HEK293 (cell line): ENCODE measurements around the gene WDR6.

Experiments used
- CTCF ChIA-PET: fragments of 350-600 bp; formaldehyde crosslinking; extraction: SDS; loops from one replicate; lab custom pipeline; 2021; ENCODE audit warnings: antibody characterized with exemption; lab: Yijun Ruan, JAX
- POLR2A ChIA-PET: fragments of 300-600 bp; formaldehyde crosslinking; extraction: SDS; loops from one replicate; lab custom pipeline; 2020; ENCODE audit warnings: antibody characterized with exemption, inconsistent platforms; lab: Yijun Ruan, JAX
- H3K27ac ChIP-seq: fragments of 200-500 bp; sonication (Bioruptor generic); 2 replicates; pipeline ENCODE4 v1.5.1; 2014; ENCODE audit warnings: low read depth, low read length, control low read depth, inconsistent platforms; ENCODE audit errors: extremely low read depth
- H3K36me3 ChIP-seq, 2 experiments: fragments of 200-500 bp in 1 of 2; sonication (Bioruptor generic) in 1 of 2; 1 replicate in 1 of 2; 2 replicates in 1 of 2; pipeline ENCODE4 v1.5.1; 2014 to 2017; ENCODE audit warnings: inconsistent platforms in 2 of 2, low read length in 2 of 2; ENCODE audit not compliant: control insufficient read depth in 2 of 2, insufficient read depth in 1 of 2
- H3K4me1 ChIP-seq: fragments of 200-500 bp; sonication (Bioruptor generic); 2 replicates; pipeline ENCODE4 v1.5.1; 2014; ENCODE audit warnings: mild to moderate bottlenecking, low read length, inconsistent platforms; ENCODE audit not compliant: control insufficient read depth, insufficient read depth
- H3K4me3 ChIP-seq: 2 replicates; pipeline ENCODE4 v1.5.1; 2011; ENCODE audit warnings: low read depth, mild to moderate bottlenecking, control low read depth, low read length, moderate library complexity
- H3K9me3 ChIP-seq: fragments of 200-500 bp; sonication (Bioruptor generic); 2 replicates; pipeline ENCODE4 v1.5.1; 2014; ENCODE audit warnings: low read depth, low read length, inconsistent platforms; ENCODE audit not compliant: control insufficient read depth, insufficient read depth
- GLIS1 ChIP-seq: fragments of 450-650 bp; formaldehyde crosslinking; IDR thresholded peaks from 2 replicates; pipeline ENCODE4 v1.5.1; 2016; ENCODE audit warnings: missing biosample characterization, missing genetic modification characterization
- KLF1 ChIP-seq: fragments of 450-650 bp; formaldehyde crosslinking; IDR thresholded peaks from 2 replicates; pipeline ENCODE4 v1.5.1; 2016; ENCODE audit warnings: missing biosample characterization, missing genetic modification characterization
- KLF10 ChIP-seq: fragments of 450-650 bp; IDR thresholded peaks from 2 replicates; pipeline ENCODE4 v1.5.1; 2018; ENCODE audit warnings: missing biosample characterization, mild to moderate bottlenecking, missing genetic modification characterization
- SCRT1 ChIP-seq: fragments of 450-650 bp; formaldehyde crosslinking; IDR thresholded peaks from 2 replicates; pipeline ENCODE4 v1.5.1; 2016; ENCODE audit warnings: missing biosample characterization, missing genetic modification characterization, borderline replicate concordance
- SP2 ChIP-seq: fragments of 450-650 bp; formaldehyde crosslinking; IDR thresholded peaks from 2 replicates; pipeline ENCODE4 v1.5.1; 2016; ENCODE audit warnings: missing biosample characterization, missing genetic modification characterization
- ZBTB48 ChIP-seq: fragments of 450-650 bp; formaldehyde crosslinking; IDR thresholded peaks from 2 replicates; pipeline ENCODE4 v1.5.1; 2016; ENCODE audit warnings: missing biosample characterization, missing genetic modification characterization
- ZBTB8A ChIP-seq: fragments of 450-650 bp; formaldehyde crosslinking; IDR thresholded peaks from 2 replicates; pipeline ENCODE4 v1.5.1; 2016; ENCODE audit warnings: missing biosample characterization, missing genetic modification characterization
- ZFP37 ChIP-seq: fragments of 450-650 bp; formaldehyde crosslinking; IDR thresholded peaks from 2 replicates; pipeline ENCODE4 v1.5.1; 2016; ENCODE audit warnings: missing biosample characterization, missing genetic modification characterization
- ZNF10 ChIP-seq: fragments of 450-650 bp; formaldehyde crosslinking; IDR thresholded peaks from 2 replicates; pipeline ENCODE4 v1.5.1; 2017; ENCODE audit warnings: missing biosample characterization, missing genetic modification characterization
- ZNF121 ChIP-seq: fragments of 450-650 bp; formaldehyde crosslinking; IDR thresholded peaks from 2 replicates; pipeline ENCODE4 v1.5.1; 2016; ENCODE audit warnings: missing biosample characterization, missing genetic modification characterization
- ZNF132 ChIP-seq: fragments of 450-650 bp; formaldehyde crosslinking; IDR thresholded peaks from 2 replicates; pipeline ENCODE4 v1.5.1; 2017; ENCODE audit warnings: missing biosample characterization, missing genetic modification characterization, borderline replicate concordance
- ZNF155 ChIP-seq: fragments of 450-650 bp; formaldehyde crosslinking; IDR thresholded peaks from 2 replicates; pipeline ENCODE4 v1.5.1; 2016; ENCODE audit warnings: missing biosample characterization, missing genetic modification characterization
- ZNF223 ChIP-seq: fragments of 450-650 bp; formaldehyde crosslinking; IDR thresholded peaks from 2 replicates; pipeline ENCODE4 v1.5.1; 2016; ENCODE audit warnings: missing biosample characterization, missing genetic modification characterization
- ZNF239 ChIP-seq: fragments of 450-650 bp; formaldehyde crosslinking; IDR thresholded peaks from 2 replicates; pipeline ENCODE4 v1.5.1; 2016; ENCODE audit warnings: missing biosample characterization, missing genetic modification characterization
- ZNF266 ChIP-seq: fragments of 450-650 bp; formaldehyde crosslinking; IDR thresholded peaks from 2 replicates; pipeline ENCODE4 v1.5.1; 2016; ENCODE audit warnings: missing biosample characterization, missing genetic modification characterization, low read depth
- ZNF341 ChIP-seq: fragments of 450-650 bp; formaldehyde crosslinking; IDR thresholded peaks from 2 replicates; pipeline ENCODE4; 2016; ENCODE audit warnings: low read depth, missing biosample characterization, missing genetic modification characterization
- ZNF350 ChIP-seq: fragments of 450-650 bp; formaldehyde crosslinking; IDR thresholded peaks from 2 replicates; pipeline ENCODE4 v1.5.0; 2017; ENCODE audit warnings: missing biosample characterization, mild to moderate bottlenecking, missing genetic modification characterization
- ZNF549 ChIP-seq: fragments of 450-650 bp; IDR thresholded peaks from 2 replicates; pipeline ENCODE4 v1.5.1; 2018; ENCODE audit warnings: missing biosample characterization, missing genetic modification characterization, mild to moderate bottlenecking, inconsistent platforms, moderate library complexity
- ZNF560 ChIP-seq: fragments of 450-650 bp; formaldehyde crosslinking; IDR thresholded peaks from 2 replicates; pipeline ENCODE4 v1.5.1; 2017; ENCODE audit warnings: missing biosample characterization, missing genetic modification characterization, borderline replicate concordance
- ZNF561 ChIP-seq: fragments of 450-650 bp; IDR thresholded peaks from 2 replicates; pipeline ENCODE4 v1.5.1; 2018; ENCODE audit warnings: missing biosample characterization, missing genetic modification characterization, borderline replicate concordance
- ZNF610 ChIP-seq: fragments of 450-650 bp; formaldehyde crosslinking; IDR thresholded peaks from 2 replicates; pipeline ENCODE4 v1.5.1; 2016; ENCODE audit warnings: missing biosample characterization, missing genetic modification characterization, borderline replicate concordance
- ZNF791 ChIP-seq: fragments of 450-650 bp; formaldehyde crosslinking; IDR thresholded peaks from 2 replicates; pipeline ENCODE4 v1.5.1; 2016; ENCODE audit warnings: missing biosample characterization, missing genetic modification characterization
- TF ChIP-seq, protein P1 (sequence below): fragments of 450-650 bp; formaldehyde crosslinking; IDR thresholded peaks from 2 replicates; pipeline ENCODE4 v1.5.1; 2016; ENCODE audit warnings: missing biosample characterization, missing genetic modification characterization
- TF ChIP-seq, protein P2 (sequence below): fragments of 450-650 bp; formaldehyde crosslinking; IDR thresholded peaks from 2 replicates; pipeline ENCODE4 v1.5.1; 2016; ENCODE audit warnings: missing biosample characterization, missing genetic modification characterization
- TF ChIP-seq, protein P3 (sequence below): fragments of 450-650 bp; formaldehyde crosslinking; IDR thresholded peaks from 2 replicates; pipeline ENCODE4 v1.5.1; 2016; ENCODE audit warnings: missing biosample characterization, missing genetic modification characterization
- TF ChIP-seq, protein P4 (sequence below): fragments of 450-650 bp; formaldehyde crosslinking; IDR thresholded peaks from 2 replicates; pipeline ENCODE4 v1.5.1; 2016; ENCODE audit warnings: missing biosample characterization, missing genetic modification characterization

Gene WDR6

DNA sequence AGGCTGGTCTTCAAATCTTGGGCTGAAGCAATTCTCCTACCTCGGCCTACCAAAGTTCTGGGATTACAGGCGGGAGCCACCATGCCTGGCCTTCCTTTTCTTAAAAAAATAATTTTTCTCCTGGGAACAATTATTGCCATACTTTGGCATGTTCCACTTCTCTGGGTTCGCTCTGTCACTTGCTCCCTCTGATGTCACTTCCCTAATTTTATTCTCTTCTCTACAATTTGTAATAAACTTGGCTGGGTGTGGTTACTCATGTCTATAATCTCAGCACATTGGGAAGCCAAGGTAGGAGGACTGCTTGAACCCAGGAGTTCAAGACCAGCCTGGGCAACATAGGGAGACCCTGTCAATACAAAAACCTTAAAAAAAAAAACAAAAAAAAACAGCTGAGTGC is 28.1 kb downstream of the WDR6 start (continued):
- TF ChIP-seq, protein P1, sequence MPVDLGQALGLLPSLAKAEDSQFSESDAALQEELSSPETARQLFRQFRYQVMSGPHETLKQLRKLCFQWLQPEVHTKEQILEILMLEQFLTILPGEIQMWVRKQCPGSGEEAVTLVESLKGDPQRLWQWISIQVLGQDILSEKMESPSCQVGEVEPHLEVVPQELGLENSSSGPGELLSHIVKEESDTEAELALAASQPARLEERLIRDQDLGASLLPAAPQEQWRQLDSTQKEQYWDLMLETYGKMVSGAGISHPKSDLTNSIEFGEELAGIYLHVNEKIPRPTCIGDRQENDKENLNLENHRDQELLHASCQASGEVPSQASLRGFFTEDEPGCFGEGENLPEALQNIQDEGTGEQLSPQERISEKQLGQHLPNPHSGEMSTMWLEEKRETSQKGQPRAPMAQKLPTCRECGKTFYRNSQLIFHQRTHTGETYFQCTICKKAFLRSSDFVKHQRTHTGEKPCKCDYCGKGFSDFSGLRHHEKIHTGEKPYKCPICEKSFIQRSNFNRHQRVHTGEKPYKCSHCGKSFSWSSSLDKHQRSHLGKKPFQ (tag by site-specific recombination), result no peak
- TF ChIP-seq ZBTB48 (tag by site-specific recombination) (no peak), ZNF223 (tag by site-specific recombination) (no peak)
- TF ChIP-seq, all 188 proteins: peak for 0

- Histone ChIP-seq H3K4me1 (no peaks in the 10 kb centered on the region), H3K9me3 (no peaks in the 10 kb centered on the region)
- CTCF ChIA-PET, result no interaction called here
- TF ChIP-seq KLF10 (tag by site-specific recombination) (no peak), ZNF561 (tag by site-specific recombination) (no peak), ZNF791 (tag by site-specific recombination) (no peak), ZNF549 (tag by site-specific recombination) (no peak), ZNF155 (tag by site-specific recombination) (no peak), ZNF610 (tag by site-specific recombination) (no peak), ZNF266 (tag by site-specific recombination) (no peak), SCRT1 (tag by site-specific recombination) (no peak), ZBTB8A (tag by site-specific recombination) (no peak), ZFP37 (tag by site-specific recombination) (no peak), ZNF10 (tag by site-specific recombination) (no peak), SP2 (no peak), ZNF223 (tag by site-specific recombination) (no peak), KLF1 (tag by site-specific recombination) (no peak), ZNF239 (tag by site-specific recombination) (no peak)
- TF ChIP-seq, protein P2, sequence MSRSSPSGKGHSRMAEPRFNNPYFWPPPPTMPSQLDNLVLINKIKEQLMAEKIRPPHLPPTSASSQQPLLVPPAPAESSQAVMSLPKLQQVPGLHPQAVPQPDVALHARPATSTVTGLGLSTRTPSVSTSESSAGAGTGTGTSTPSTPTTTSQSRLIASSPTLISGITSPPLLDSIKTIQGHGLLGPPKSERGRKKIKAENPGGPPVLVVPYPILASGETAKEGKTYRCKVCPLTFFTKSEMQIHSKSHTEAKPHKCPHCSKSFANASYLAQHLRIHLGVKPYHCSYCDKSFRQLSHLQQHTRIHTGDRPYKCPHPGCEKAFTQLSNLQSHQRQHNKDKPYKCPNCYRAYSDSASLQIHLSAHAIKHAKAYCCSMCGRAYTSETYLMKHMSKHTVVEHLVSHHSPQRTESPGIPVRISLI (tag by site-specific recombination), result no peak
- TF ChIP-seq, protein P3, sequence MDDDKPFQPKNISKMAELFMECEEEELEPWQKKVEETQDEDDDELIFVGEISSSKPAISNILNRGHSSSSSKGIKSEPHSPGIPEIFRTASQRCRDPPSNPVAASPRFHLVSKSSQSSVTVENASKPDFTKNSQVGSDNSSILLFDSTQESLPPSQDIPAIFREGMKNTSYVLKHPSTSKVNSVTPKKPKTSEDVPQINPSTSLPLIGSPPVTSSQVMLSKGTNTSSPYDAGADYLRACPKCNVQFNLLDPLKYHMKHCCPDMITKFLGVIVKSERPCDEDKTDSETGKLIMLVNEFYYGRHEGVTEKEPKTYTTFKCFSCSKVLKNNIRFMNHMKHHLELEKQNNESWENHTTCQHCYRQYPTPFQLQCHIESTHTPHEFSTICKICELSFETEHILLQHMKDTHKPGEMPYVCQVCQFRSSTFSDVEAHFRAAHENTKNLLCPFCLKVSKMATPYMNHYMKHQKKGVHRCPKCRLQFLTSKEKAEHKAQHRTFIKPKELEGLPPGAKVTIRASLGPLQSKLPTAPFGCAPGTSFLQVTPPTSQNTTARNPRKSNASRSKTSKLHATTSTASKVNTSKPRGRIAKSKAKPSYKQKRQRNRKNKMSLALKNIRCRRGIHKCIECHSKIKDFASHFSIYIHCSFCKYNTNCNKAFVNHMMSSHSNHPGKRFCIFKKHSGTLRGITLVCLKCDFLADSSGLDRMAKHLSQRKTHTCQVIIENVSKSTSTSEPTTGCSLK (tag by site-specific recombination), result no peak
- TF ChIP-seq, all 188 proteins: peak for 0
- H3K4me3 ChIP-seq, result no peak overlapping the region
- H3K27ac ChIP-seq, result no peak overlapping the region
- POLR2A ChIA-PET, result no interaction called here
- peaks cover 7 to 78% of the 10 kb centered on the region in 2 experiments for H3K36me3 ChIP-seq
Observed at GRCh38 chr3:49053543-49053942, 46.4 kb downstream of the WDR6 start.

GRCh38 chr3:49054344-49054862 is 47.2 kb downstream of the WDR6 start:
- ChIA-PET POLR2A (interaction anchor here (1.6 kb wide), 1 partner anchor 40 kb away, joined by 3 read pairs; the partner anchor contains the start of gene QRICH1), CTCF (no interaction called here)
- no peak overlapping the region for H3K4me3 ChIP-seq
- no peaks in the 10 kb centered on the region for H3K9me3 ChIP-seq
- peaks cover 7 to 76% of the 10 kb centered on the region in 2 experiments for H3K36me3 ChIP-seq
- no peak overlapping the region for H3K27ac ChIP-seq
- no peaks in the 10 kb centered on the region for H3K4me1 ChIP-seq
- TF ChIP-seq, protein P4, sequence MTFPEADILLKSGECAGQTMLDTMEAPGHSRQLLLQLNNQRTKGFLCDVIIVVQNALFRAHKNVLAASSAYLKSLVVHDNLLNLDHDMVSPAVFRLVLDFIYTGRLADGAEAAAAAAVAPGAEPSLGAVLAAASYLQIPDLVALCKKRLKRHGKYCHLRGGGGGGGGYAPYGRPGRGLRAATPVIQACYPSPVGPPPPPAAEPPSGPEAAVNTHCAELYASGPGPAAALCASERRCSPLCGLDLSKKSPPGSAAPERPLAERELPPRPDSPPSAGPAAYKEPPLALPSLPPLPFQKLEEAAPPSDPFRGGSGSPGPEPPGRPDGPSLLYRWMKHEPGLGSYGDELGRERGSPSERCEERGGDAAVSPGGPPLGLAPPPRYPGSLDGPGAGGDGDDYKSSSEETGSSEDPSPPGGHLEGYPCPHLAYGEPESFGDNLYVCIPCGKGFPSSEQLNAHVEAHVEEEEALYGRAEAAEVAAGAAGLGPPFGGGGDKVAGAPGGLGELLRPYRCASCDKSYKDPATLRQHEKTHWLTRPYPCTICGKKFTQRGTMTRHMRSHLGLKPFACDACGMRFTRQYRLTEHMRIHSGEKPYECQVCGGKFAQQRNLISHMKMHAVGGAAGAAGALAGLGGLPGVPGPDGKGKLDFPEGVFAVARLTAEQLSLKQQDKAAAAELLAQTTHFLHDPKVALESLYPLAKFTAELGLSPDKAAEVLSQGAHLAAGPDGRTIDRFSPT (tag by site-specific recombination), result no peak
- TF ChIP-seq ZNF341 (tag by site-specific recombination) (no peak), ZNF350 (tag by site-specific recombination) (no peak), ZNF121 (tag by site-specific recombination) (0 out of 2 replicates have a peak, but pooled peaks have one; percentile 13), GLIS1 (tag by site-specific recombination) (no peak), ZBTB48 (tag by site-specific recombination) (no peak), ZNF132 (tag by site-specific recombination) (no peak), ZNF560 (tag by site-specific recombination) (no peak)
